ENCODE results near the gene HBA2.

HBA2 gene

GRCh38 chr16:185213-185612 lies 12.5 kb downstream of the HBA2 start:
- H3K4me3 ChIP-seq (ENCODE audit: low read depth, low read length), result no peak overlapping the region

GRCh38 chr16:185691-186090 lies 13.0 kb downstream of the HBA2 start:
- Histone ChIP-seq H2AFZ (ENCODE audit: low read length, unreplicated experiment) (no peak overlapping the region), H3K79me2 (ENCODE audit: control insufficient read depth, insufficient read depth, low read length, unreplicated experiment) (no peaks in the 10 kb centered on the region), H3K4me3 (ENCODE audit: low read depth, low read length) (no peak overlapping the region), H3K4me1 (ENCODE audit: control insufficient read depth, insufficient read depth, low read length, unreplicated experiment) (no peaks in the 10 kb centered on the region), H3K27ac (ENCODE audit: low read depth, low read length) (no peak overlapping the region), H3K27me3 (ENCODE audit: insufficient read depth, low read length) (no peaks in the 10 kb centered on the region), H3K36me3 (ENCODE audit: insufficient read depth, low read length) (peaks cover 20% of the 10 kb centered on the region; the same call in 1 of the 2 replicates)

More at GRCh38 chr16:185213-185612, 12.5 kb downstream of the HBA2 start:
- Histone ChIP-seq H2AFZ (ENCODE audit: low read length, unreplicated experiment) (no peak overlapping the region), H3K36me3 (ENCODE audit: insufficient read depth, low read length) (peaks cover 19% of the 10 kb centered on the region; the same call in 1 of the 2 replicates), H3K4me1 (ENCODE audit: control insufficient read depth, insufficient read depth, low read length, unreplicated experiment) (no peaks in the 10 kb centered on the region), H3K27ac (ENCODE audit: low read depth, low read length) (no peak overlapping the region), H3K27me3 (ENCODE audit: insufficient read depth, low read length) (no peaks in the 10 kb centered on the region), H3K79me2 (ENCODE audit: control insufficient read depth, insufficient read depth, low read length, unreplicated experiment) (no peaks in the 10 kb centered on the region)

- Histone ChIP-seq H3K27ac (ENCODE audit: low read depth, low read length) (no peak overlapping the region), H3K4me3 (ENCODE audit: low read depth, low read length) (no peak overlapping the region), H3K79me2 (ENCODE audit: control insufficient read depth, insufficient read depth, low read length, unreplicated experiment) (no peaks in the 10 kb centered on the region), H3K27me3 (ENCODE audit: insufficient read depth, low read length) (no peaks in the 10 kb centered on the region), H2AFZ (ENCODE audit: low read length, unreplicated experiment) (no peak overlapping the region), H3K36me3 (ENCODE audit: insufficient read depth, low read length) (peaks cover 20% of the 10 kb centered on the region; the same call in 1 of the 2 replicates), H3K4me1 (ENCODE audit: control insufficient read depth, insufficient read depth, low read length, unreplicated experiment) (no peaks in the 10 kb centered on the region)
Observed at GRCh38 chr16:187330-187729, 14.7 kb downstream of the HBA2 start.

GRCh38 chr16:188674-189073 lies 16.0 kb downstream of the HBA2 start:
- Histone ChIP-seq H3K36me3 (ENCODE audit: insufficient read depth, low read length) (peaks cover 24% of the 10 kb centered on the region; the same call in 1 of the 2 replicates), H3K4me1 (ENCODE audit: control insufficient read depth, insufficient read depth, low read length, unreplicated experiment) (no peaks in the 10 kb centered on the region), H3K27ac (ENCODE audit: low read depth, low read length) (no peak overlapping the region), H3K4me3 (ENCODE audit: low read depth, low read length) (no peak overlapping the region), H2AFZ (ENCODE audit: low read length, unreplicated experiment) (no peak overlapping the region), H3K27me3 (ENCODE audit: insufficient read depth, low read length) (no peaks in the 10 kb centered on the region), H3K79me2 (ENCODE audit: control insufficient read depth, insufficient read depth, low read length, unreplicated experiment) (no peaks in the 10 kb centered on the region)

GRCh38 chr16:189604-190186 lies 17.0 kb downstream of the HBA2 start:
- H3K4me1 ChIP-seq (ENCODE audit: control insufficient read depth, insufficient read depth, low read length, unreplicated experiment), result peaks cover under 1% of the 10 kb centered on the region
- no peaks in the 10 kb centered on the region for H3K79me2 ChIP-seq (ENCODE audit: control insufficient read depth, insufficient read depth, low read length, unreplicated experiment)
- no peak overlapping the region for H2AFZ ChIP-seq (ENCODE audit: low read length, unreplicated experiment)
- no peak overlapping the region for H3K27ac ChIP-seq (ENCODE audit: low read depth, low read length)
- no peaks in the 10 kb centered on the region for H3K27me3 ChIP-seq (ENCODE audit: insufficient read depth, low read length)
- H3K36me3 ChIP-seq (ENCODE audit: insufficient read depth, low read length), result peaks cover 24% of the 10 kb centered on the region; the same call in 1 of the 2 replicates
- H3K4me3 ChIP-seq (ENCODE audit: low read depth, low read length), result no peak overlapping the region

- H3K4me3 ChIP-seq (ENCODE audit: low read depth, low read length), result no peak overlapping the region
- H3K27me3 ChIP-seq (ENCODE audit: insufficient read depth, low read length), result no peaks in the 10 kb centered on the region
- no peak overlapping the region for H2AFZ ChIP-seq (ENCODE audit: low read length, unreplicated experiment)
- peaks cover 4% of the 10 kb centered on the region for H3K4me1 ChIP-seq (ENCODE audit: control insufficient read depth, insufficient read depth, low read length, unreplicated experiment)
- no peak overlapping the region for H3K27ac ChIP-seq (ENCODE audit: low read depth, low read length)
- peaks cover 2% of the 10 kb centered on the region for H3K79me2 ChIP-seq (ENCODE audit: control insufficient read depth, insufficient read depth, low read length, unreplicated experiment)
- peaks cover 37% of the 10 kb centered on the region for H3K36me3 ChIP-seq (ENCODE audit: insufficient read depth, low read length)
Observed at GRCh38 chr16:191831-192230, 19.2 kb downstream of the HBA2 start.

- Histone ChIP-seq H3K4me1 (ENCODE audit: control insufficient read depth, insufficient read depth, low read length, unreplicated experiment) (peaks cover 4% of the 10 kb centered on the region), H3K27me3 (ENCODE audit: insufficient read depth, low read length) (no peaks in the 10 kb centered on the region), H3K79me2 (ENCODE audit: control insufficient read depth, insufficient read depth, low read length, unreplicated experiment) (peaks cover 4% of the 10 kb centered on the region), H3K27ac (ENCODE audit: low read depth, low read length) (no peak overlapping the region), H3K4me3 (ENCODE audit: low read depth, low read length) (no peak overlapping the region), H3K36me3 (ENCODE audit: insufficient read depth, low read length) (peaks cover 39% of the 10 kb centered on the region), H2AFZ (ENCODE audit: low read length, unreplicated experiment) (no peak overlapping the region)
Observed at GRCh38 chr16:192686-193085, 20.0 kb downstream of the HBA2 start.

GRCh38 chr16:193441-193840 lies 20.8 kb downstream of the HBA2 start:
- H3K79me2 ChIP-seq (ENCODE audit: control insufficient read depth, insufficient read depth, low read length, unreplicated experiment), result peaks cover 5% of the 10 kb centered on the region
- no peaks in the 10 kb centered on the region for H3K27me3 ChIP-seq (ENCODE audit: insufficient read depth, low read length)
- no peak overlapping the region for H3K4me3 ChIP-seq (ENCODE audit: low read depth, low read length)
- H3K27ac ChIP-seq (ENCODE audit: low read depth, low read length), result no peak overlapping the region
- H3K4me1 ChIP-seq (ENCODE audit: control insufficient read depth, insufficient read depth, low read length, unreplicated experiment), result peaks cover 4% of the 10 kb centered on the region
- peaks cover 41% of the 10 kb centered on the region for H3K36me3 ChIP-seq (ENCODE audit: insufficient read depth, low read length)
- no peak overlapping the region for H2AFZ ChIP-seq (ENCODE audit: low read length, unreplicated experiment)

GRCh38 chr16:194516-194915 lies 21.8 kb downstream of the HBA2 start:
- Histone ChIP-seq H3K79me2 (ENCODE audit: control insufficient read depth, insufficient read depth, low read length, unreplicated experiment) (peaks cover 5% of the 10 kb centered on the region), H2AFZ (ENCODE audit: low read length, unreplicated experiment) (no peak overlapping the region), H3K27me3 (ENCODE audit: insufficient read depth, low read length) (no peaks in the 10 kb centered on the region), H3K4me3 (ENCODE audit: low read depth, low read length) (no peak overlapping the region), H3K27ac (ENCODE audit: low read depth, low read length) (no peak overlapping the region), H3K4me1 (ENCODE audit: control insufficient read depth, insufficient read depth, low read length, unreplicated experiment) (peaks cover 4% of the 10 kb centered on the region), H3K36me3 (ENCODE audit: insufficient read depth, low read length) (peaks cover 39% of the 10 kb centered on the region)

GRCh38 chr16:200388-200787 lies 27.7 kb downstream of the HBA2 start:
- Histone ChIP-seq H2AFZ (ENCODE audit: low read length, unreplicated experiment) (no peak overlapping the region), H3K36me3 (ENCODE audit: insufficient read depth, low read length) (peaks cover 40% of the 10 kb centered on the region), H3K27me3 (ENCODE audit: insufficient read depth, low read length) (no peaks in the 10 kb centered on the region), H3K27ac (ENCODE audit: low read depth, low read length) (peak overlapping the region; percentile 44; the same call in 1 of the 2 replicates), H3K4me1 (ENCODE audit: control insufficient read depth, insufficient read depth, low read length, unreplicated experiment) (peaks cover 3% of the 10 kb centered on the region), H3K79me2 (ENCODE audit: control insufficient read depth, insufficient read depth, low read length, unreplicated experiment) (peaks cover 3% of the 10 kb centered on the region), H3K4me3 (ENCODE audit: low read depth, low read length) (no peak overlapping the region)

- Histone ChIP-seq H2AFZ (ENCODE audit: low read length, unreplicated experiment) (no peak overlapping the region), H3K4me3 (ENCODE audit: low read depth, low read length) (no peak overlapping the region), H3K36me3 (ENCODE audit: insufficient read depth, low read length) (peaks cover 41% of the 10 kb centered on the region), H3K27me3 (ENCODE audit: insufficient read depth, low read length) (no peaks in the 10 kb centered on the region), H3K79me2 (ENCODE audit: control insufficient read depth, insufficient read depth, low read length, unreplicated experiment) (peaks cover 4% of the 10 kb centered on the region), H3K27ac (ENCODE audit: low read depth, low read length) (no peak overlapping the region), H3K4me1 (ENCODE audit: control insufficient read depth, insufficient read depth, low read length, unreplicated experiment) (peaks cover 3% of the 10 kb centered on the region)
Observed at GRCh38 chr16:203246-203645, 30.6 kb downstream of the HBA2 start.

Data from ACC112 (cell line).